K562 (cell line): Measurements from ENCODE around the gene PLD1. TPM values are rescaled to one million over a fixed set of nuclear protein-coding genes. Genes with fewer than 3 reads are reported as not detected.

ENCODE experiments used
- ATAC-seq: fragments of 200-7000 bp; cut with Tn5 transposase; 3 replicates; pipeline ENCODE4 v1.9.1; 2020; ENCODE audit warnings: moderate library complexity
- BruUV-seq: library from RNA; stranded (reverse); fragments of 400-500 nt; replicated peaks from 2 replicates; lab custom pipeline; 2021; lab: Mats Ljungman, UMichigan
- CTCF ChIA-PET: fragments of 300-600 bp; formaldehyde crosslinking; extraction: SDS; loops from one replicate; lab custom pipeline; 2021; ENCODE audit warnings: low intra/inter-chr PET ratio; lab: Yijun Ruan, JAX
- POLR2A ChIA-PET: fragments of 300-600, 350-650 bp; sonication (Branson Sonifier 250); formaldehyde crosslinking; extraction: SDS; loops from one replicate; lab custom pipeline; 2021; ENCODE audit warnings: antibody characterized with exemption, inconsistent platforms; lab: Yijun Ruan, JAX
- DNase-seq, 4 experiments: peaks; one replicate each; pipeline versions ENCODE4 v3.0.0 to v3.0.0-alpha.2; 2011 to 2018; ENCODE audit warnings: low spot score in 3 of 4, mixed read lengths in 3 of 4; ENCODE audit errors: extremely low read depth in 1 of 4
- FAIRE-seq: peaks from 2 replicates; lab custom pipeline; 2011; peaks lifted over from hg19 to GRCh38; lab: Jason Lieb, UNC
- H2AFZ ChIP-seq: 2 replicates; pipeline ENCODE4 v1.6.0; 2011; ENCODE audit warnings: low read depth, low read length, control low read depth, inconsistent platforms
- H3K27ac ChIP-seq: fragments of 200-600 bp; 3 replicates; pipeline ENCODE4 v1.8.0; 2011; ENCODE audit warnings: low read depth, mild to moderate bottlenecking, control low read depth, inconsistent platforms, low read length, moderate library complexity, mixed read lengths; ENCODE audit errors: extremely low read depth
- H3K27me3 ChIP-seq, 2 experiments: fragments of 300-600 bp in 1 of 2; 2 replicates in 1 of 2; 3 replicates in 1 of 2; pipeline versions ENCODE4 v1.6.0 to v1.8.0; 2011; ENCODE audit warnings: inconsistent platforms in 2 of 2, low read length in 2 of 2, mild to moderate bottlenecking in 1 of 2, mixed read lengths in 1 of 2, moderate library complexity in 1 of 2; ENCODE audit not compliant: control insufficient read depth in 2 of 2, insufficient read depth in 2 of 2
- H3K36me3 ChIP-seq: fragments of 300-600 bp; 3 replicates; pipeline ENCODE4 v1.8.0; 2011; ENCODE audit warnings: mild to moderate bottlenecking, low read length, inconsistent platforms; ENCODE audit not compliant: control insufficient read depth, insufficient read depth
- H3K4me1 ChIP-seq, 2 experiments: fragments of 200-600 bp in 1 of 2; replicated peaks in 1 of 2; 2 replicates in 1 of 2; 3 replicates in 1 of 2; pipeline versions ENCODE4 v1.5.1 to v1.8.0; 2011; ENCODE audit warnings: inconsistent platforms in 2 of 2, low read length in 2 of 2, mild to moderate bottlenecking in 1 of 2, mixed read lengths in 1 of 2, moderate library complexity in 1 of 2; ENCODE audit not compliant: control insufficient read depth in 2 of 2, insufficient read depth in 2 of 2
- H3K4me2 ChIP-seq: 2 replicates; pipeline ENCODE4 v1.6.1; 2011; ENCODE audit warnings: low read length, control low read depth, inconsistent platforms, mixed read lengths; ENCODE audit not compliant: insufficient read depth
- H3K4me3 ChIP-seq: fragments of 200-600 bp; sonication (generic), shearing (Covaris generic); 2 replicates; pipeline ENCODE4 v1.5.1; 2016; ENCODE audit warnings: control low read depth, inconsistent platforms
- H3K79me2 ChIP-seq: fragments of 200-600 bp; 3 replicates; pipeline ENCODE4 v1.8.0; 2011; ENCODE audit warnings: low read length, inconsistent platforms; ENCODE audit not compliant: control insufficient read depth, insufficient read depth
- H3K9ac ChIP-seq, 2 experiments: 2 replicates each; pipeline versions ENCODE4 v1.6.0 to v1.6.1; 2011; ENCODE audit warnings: low read depth in 2 of 2, low read length in 2 of 2, control low read depth in 1 of 2, inconsistent platforms in 1 of 2, mild to moderate bottlenecking in 1 of 2, mixed read lengths in 1 of 2; ENCODE audit not compliant: insufficient read depth in 1 of 2
- H3K9me1 ChIP-seq: one replicate; pipeline ENCODE4 v1.6.0; 2011; ENCODE audit warnings: inconsistent platforms, mild to moderate bottlenecking, low read length, moderate library complexity; ENCODE audit not compliant: control insufficient read depth, insufficient read depth
- H3K9me3 ChIP-seq: replicated peaks from 2 replicates; pipeline ENCODE4 v1.5.1; 2011; ENCODE audit warnings: low read depth, low read length, inconsistent platforms; ENCODE audit not compliant: control insufficient read depth, insufficient read depth
- H4K20me1 ChIP-seq: replicated peaks from 2 replicates; pipeline ENCODE4 v1.6.1; 2011; ENCODE audit warnings: low read length, inconsistent platforms, mixed read lengths; ENCODE audit not compliant: control insufficient read depth, insufficient read depth
- MEF2D ChIP-seq: conservative IDR thresholded peaks from 2 replicates; pipeline ENCODE4 v1.6.1; 2016; ENCODE audit warnings: low read depth, missing genetic modification characterization, missing compliant biosample characterization
- MEIS2 ChIP-seq: fragments of 450-650 bp; IDR thresholded peaks from 2 replicates; pipeline ENCODE4 v1.6.1; 2014; ENCODE audit warnings: mild to moderate bottlenecking; ENCODE audit not compliant: partially characterized antibody
- RAD21 ChIP-seq, 2 experiments: fragments of 250-450 bp in 1 of 2; fragments of 450-650 bp in 1 of 2; sonication (Bioruptor Pico) in 1 of 2; formaldehyde crosslinking in 1 of 2; IDR thresholded peaks in 1 of 2; conservative IDR thresholded peaks in 1 of 2; 2 replicates each; pipeline versions ENCODE4 v1.4.0 to v1.8.0; 2020 to 2022; ENCODE audit warnings: mild to moderate bottlenecking in 2 of 2, moderate library complexity in 1 of 2
- SPI1 ChIP-seq: IDR thresholded peaks from 2 replicates; pipeline ENCODE4 v1.6.1; 2011; ENCODE audit warnings: low read depth, low read length, control low read depth, borderline replicate concordance
- TBL1XR1 ChIP-seq, 2 experiments: IDR thresholded peaks; 2 replicates each; pipeline ENCODE4 v1.6.1; 2012; ENCODE audit warnings: improper control_type of control experiment in 2 of 2, low read length in 2 of 2, mild to moderate bottlenecking in 1 of 2
- WGBS: fragments of 100-300 bp; shearing (Covaris generic); methylation state at CpG from one replicate; pipeline ENCODE4 v1.1.6; 2016; ENCODE audit warnings: low coverage, mixed read lengths; ENCODE audit not compliant: insufficient coverage; ENCODE audit errors: missing lambda C conversion rate; 5-methylcytosine and 5-hydroxymethylcytosine counted together
- in situ Hi-C: fragments of 300-500 bp; cut with MboI; formaldehyde crosslinking; loops from 4 replicates; pipeline ENCODE4 v1.15.0; 2018; ENCODE audit warnings: inconsistent platforms, mixed read lengths
- intact Hi-C: fragments of 100-400 bp; cut with micrococcal nuclease; formaldehyde crosslinking; loops from 2 replicates; pipeline ENCODE4 v1.14.2; 2022
- polyA plus RNA-seq, 8 experiments: library from polyadenylated mRNA; depleted of rRNA in 4 of 8; stranded (reverse) in 5 of 8; unstranded in 3 of 8; fragments of >200 nt; fragmentation: Nextera tagmentation in 2 of 8; fragmentation: Illumina TruSeq in 1 of 8; extraction: Ambion mirVana in 2 of 8; extraction: Trizol in 1 of 8; gene quantifications; 2 replicates each; pipeline versions ENCODE4 v1.2.1 to v1.2.3, GENCODE V29; 2011 to 2014; ENCODE audit warnings: inconsistent platforms in 1 of 8, missing spikeins in 1 of 8
- total RNA-seq, 7 experiments: library from RNA; depleted of rRNA in 6 of 7; stranded (reverse); fragments of >200 nt in 6 of 7; fragmentation: Illumina TruSeq in 2 of 7; extraction: Trizol in 2 of 7; gene quantifications; 2 replicates each; pipeline versions ENCODE4 v1.2.1 to v1.2.3, GENCODE V29; 2011 to 2021; ENCODE audit warnings: low replicate concordance in 1 of 7
- TF ChIP-seq, protein P1 (sequence below): sonication (generic); formaldehyde crosslinking; IDR thresholded peaks from 2 replicates; pipeline ENCODE4 v1.8.0; 2022; ENCODE audit warnings: missing genetic modification reagents, mild to moderate bottlenecking, borderline replicate concordance

The PLD1 gene
- total and polyA plus RNA-seq, 9 of the 15 experiments (the other 6 are each of a cell fraction or from before 2014, with no cell fraction given), result 8.4 to 26.1 (median 18.6) TPM

DNA sequence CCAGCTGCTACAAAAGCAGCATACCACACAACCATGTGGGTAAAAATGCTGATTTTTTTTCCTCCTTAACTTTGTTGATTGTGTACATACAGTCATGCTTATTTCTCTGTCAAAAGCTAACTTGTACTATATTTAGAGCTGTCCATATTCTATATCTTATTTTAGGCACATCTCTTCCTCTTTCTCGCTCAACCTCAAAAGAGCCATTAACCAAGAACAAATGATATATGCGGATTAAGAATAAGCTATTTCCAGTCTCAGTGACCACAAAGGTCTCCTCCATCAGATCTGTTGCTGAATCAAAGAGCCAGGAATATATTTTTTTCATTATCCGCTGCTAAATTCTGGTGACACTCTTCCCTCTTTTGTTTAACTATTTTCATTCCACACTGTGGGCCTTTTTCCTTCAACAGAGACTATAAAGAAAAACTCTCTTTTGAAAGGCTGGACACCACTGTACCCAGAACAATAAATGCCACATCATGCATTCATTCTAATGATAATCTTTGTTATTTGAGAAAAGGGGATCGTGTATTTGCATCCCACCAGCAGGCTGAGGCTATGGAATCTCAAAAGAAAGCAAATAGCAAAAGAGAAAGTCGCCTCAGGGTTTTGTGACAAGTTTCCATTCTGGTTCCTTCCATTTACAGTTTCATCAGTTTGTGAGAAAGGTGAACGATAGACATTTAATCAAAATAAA is 40.8 kb upstream of the PLD1 start:
- POLR2A ChIA-PET, result no interaction called here
- H3K4me1 ChIP-seq, result peaks cover 6% of the 10 kb centered on the region in 2 experiments; a peak in 3 of 5 replicates
- TF ChIP-seq RAD21 (CRISPR knock-in tag; conservative IDR thresholded peaks at IDR 0.05 in 1 of 2, IDR thresholded peaks at IDR 0.05 in 1 of 2) (no peak), MEIS2 (peak; percentile 24), TBL1XR1 (IDR thresholded peaks at IDR 0.05; ENCODE audit: low read length in 2 of 2) (peak in 1 of 2 experiments; percentile 24; a peak in 1 of 4 replicates), SPI1 (0 out of 2 replicates have a peak, but pooled peaks have one; percentile 15), MEF2D (0 out of 2 replicates have a peak, but pooled peaks have one; percentile 61)
- TF ChIP-seq, protein P1, sequence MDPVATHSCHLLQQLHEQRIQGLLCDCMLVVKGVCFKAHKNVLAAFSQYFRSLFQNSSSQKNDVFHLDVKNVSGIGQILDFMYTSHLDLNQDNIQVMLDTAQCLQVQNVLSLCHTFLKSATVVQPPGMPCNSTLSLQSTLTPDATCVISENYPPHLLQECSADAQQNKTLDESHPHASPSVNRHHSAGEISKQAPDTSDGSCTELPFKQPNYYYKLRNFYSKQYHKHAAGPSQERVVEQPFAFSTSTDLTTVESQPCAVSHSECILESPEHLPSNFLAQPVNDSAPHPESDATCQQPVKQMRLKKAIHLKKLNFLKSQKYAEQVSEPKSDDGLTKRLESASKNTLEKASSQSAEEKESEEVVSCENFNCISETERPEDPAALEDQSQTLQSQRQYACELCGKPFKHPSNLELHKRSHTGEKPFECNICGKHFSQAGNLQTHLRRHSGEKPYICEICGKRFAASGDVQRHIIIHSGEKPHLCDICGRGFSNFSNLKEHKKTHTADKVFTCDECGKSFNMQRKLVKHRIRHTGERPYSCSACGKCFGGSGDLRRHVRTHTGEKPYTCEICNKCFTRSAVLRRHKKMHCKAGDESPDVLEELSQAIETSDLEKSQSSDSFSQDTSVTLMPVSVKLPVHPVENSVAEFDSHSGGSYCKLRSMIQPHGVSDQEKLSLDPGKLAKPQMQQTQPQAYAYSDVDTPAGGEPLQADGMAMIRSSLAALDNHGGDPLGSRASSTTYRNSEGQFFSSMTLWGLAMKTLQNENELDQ (CRISPR knock-in tag), result no peak
- TF ChIP-seq, all 486 proteins: peak for 4
- in situ Hi-C loops, result no loop called here
- Histone ChIP-seq H3K9me1 (no peaks in the 10 kb centered on the region), H3K27me3 (no peaks in the 10 kb centered on the region; a peak in 1 of 5 replicates), H3K27ac (no peak overlapping the region), H3K4me2 (no peak overlapping the region), H3K36me3 (no peaks in the 10 kb centered on the region), H2AFZ (no peak overlapping the region), H3K4me3 (no peak overlapping the region), H3K9me3 (peaks cover 5% of the 10 kb centered on the region), H3K79me2 (no peaks in the 10 kb centered on the region), H4K20me1 (no peaks in the 10 kb centered on the region), H3K9ac (no peak overlapping the region)
- intact Hi-C loops, result no loop called here
- no TSS peak for BruUV-seq
- ATAC-seq, result no peak
- no peak for FAIRE-seq
- 24% methylated on average over 6 of the region's 6 CpGs for WGBS
- DNase-seq, result no peak
- CTCF ChIA-PET, result no interaction called here
